Activated CD8-positive, alpha-beta T cell treated with anti-CD3 and anti-CD28 coated beads for 36 hours (primary cell): ENCODE results near the gene PLD1. TPM values are rescaled to one million over a fixed set of nuclear protein-coding genes. Genes with fewer than 3 reads are reported as not detected.

Experiments used
- ATAC-seq: fragments of 200-7000 bp; cut with Tn5 transposase; one replicate; pipeline ENCODE4 v1.10.0; 2021; ENCODE audit warnings: mild to moderate bottlenecking, moderate library complexity
- CTCF ChIA-PET: fragments of 350-600 bp; sonication (Branson Sonifier 250); formaldehyde crosslinking; loops from one replicate; lab custom pipeline; 2021; ENCODE audit warnings: antibody characterized with exemption; lab: Charles Lee
- POLR2A ChIA-PET: fragments of 350-600 bp; sonication (Branson Sonifier 250); formaldehyde crosslinking; loops from one replicate; lab custom pipeline; 2021; ENCODE audit warnings: antibody characterized with exemption; lab: Charles Lee
- DNase-seq: peaks from one replicate; pipeline ENCODE4 v3.0.0-alpha.2; 2020
- H3K27ac Mint-ChIP-seq: one replicate; pipeline ENCODE4 v1.8.0; 2021; ENCODE audit warnings: mild to moderate bottlenecking, mixed read lengths
- H3K27me3 Mint-ChIP-seq: one replicate; pipeline ENCODE4 v1.8.0; 2021; ENCODE audit warnings: mixed read lengths
- H3K36me3 Mint-ChIP-seq: one replicate; pipeline ENCODE4 v1.8.0; 2021; ENCODE audit warnings: low read depth, mixed read lengths
- H3K4me1 Mint-ChIP-seq: one replicate; pipeline ENCODE4 v1.8.0; 2021; ENCODE audit warnings: low read depth, mixed read lengths
- H3K4me3 Mint-ChIP-seq: one replicate; pipeline ENCODE4 v1.8.0; 2021; ENCODE audit warnings: mild to moderate bottlenecking, moderate library complexity, mixed read lengths
- H3K9me3 Mint-ChIP-seq: one replicate; pipeline ENCODE4 v1.8.0; 2021; ENCODE audit warnings: mixed read lengths
- intact Hi-C: fragments of 100-400 bp; cut with micrococcal nuclease; formaldehyde crosslinking; loops from one replicate; pipeline ENCODE4 v1.10.0; 2022
- total RNA-seq, 2 experiments: library from RNA; stranded (reverse); gene quantifications; one replicate each; pipeline ENCODE4 v1.2.3, GENCODE V29; 2021
- TF ChIP-seq, protein P1 (sequence below): fragments of 200-600 bp; IDR thresholded peaks from one replicate; pipeline ENCODE4 v1.8.0; 2022; ENCODE audit warnings: antibody characterized with exemption, mild to moderate bottlenecking

Gene PLD1
- total RNA-seq, 2 experiments from 2014 or later = 0.86 to 1.2 TPM

- no peaks in the 10 kb centered on the region for H3K27me3 Mint-ChIP-seq
- ChIA-PET POLR2A (no interaction called here), CTCF (no interaction called here)
- no peaks in the 10 kb centered on the region for H3K4me1 Mint-ChIP-seq
- intact Hi-C loops = no loop called here
- H3K36me3 Mint-ChIP-seq = no peaks in the 10 kb centered on the region
- H3K4me3 Mint-ChIP-seq = no peak overlapping the region
- TF ChIP-seq, protein P1, sequence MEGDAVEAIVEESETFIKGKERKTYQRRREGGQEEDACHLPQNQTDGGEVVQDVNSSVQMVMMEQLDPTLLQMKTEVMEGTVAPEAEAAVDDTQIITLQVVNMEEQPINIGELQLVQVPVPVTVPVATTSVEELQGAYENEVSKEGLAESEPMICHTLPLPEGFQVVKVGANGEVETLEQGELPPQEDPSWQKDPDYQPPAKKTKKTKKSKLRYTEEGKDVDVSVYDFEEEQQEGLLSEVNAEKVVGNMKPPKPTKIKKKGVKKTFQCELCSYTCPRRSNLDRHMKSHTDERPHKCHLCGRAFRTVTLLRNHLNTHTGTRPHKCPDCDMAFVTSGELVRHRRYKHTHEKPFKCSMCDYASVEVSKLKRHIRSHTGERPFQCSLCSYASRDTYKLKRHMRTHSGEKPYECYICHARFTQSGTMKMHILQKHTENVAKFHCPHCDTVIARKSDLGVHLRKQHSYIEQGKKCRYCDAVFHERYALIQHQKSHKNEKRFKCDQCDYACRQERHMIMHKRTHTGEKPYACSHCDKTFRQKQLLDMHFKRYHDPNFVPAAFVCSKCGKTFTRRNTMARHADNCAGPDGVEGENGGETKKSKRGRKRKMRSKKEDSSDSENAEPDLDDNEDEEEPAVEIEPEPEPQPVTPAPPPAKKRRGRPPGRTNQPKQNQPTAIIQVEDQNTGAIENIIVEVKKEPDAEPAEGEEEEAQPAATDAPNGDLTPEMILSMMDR = no peak
- ATAC-seq (no peak), DNase-seq (no peak)
- H3K9me3 Mint-ChIP-seq = no peaks in the 10 kb centered on the region
- H3K27ac Mint-ChIP-seq = no peak overlapping the region
Observed at GRCh38 chr3:171600030-171600429, 210.3 kb downstream of the PLD1 start.

GRCh38 chr3:171598990-171599389, 211.3 kb downstream of the PLD1 start:
- ChIA-PET POLR2A (interaction anchor here (0.6 kb wide), 1 partner anchor 720 kb away, joined by 3 read pairs; no protein-coding TSS in a partner anchor), CTCF (no interaction called here)
- ATAC-seq = no peak
- Mint-ChIP-seq H3K9me3 (no peaks in the 10 kb centered on the region), H3K27ac (no peak overlapping the region), H3K36me3 (no peaks in the 10 kb centered on the region), H3K4me3 (no peak overlapping the region), H3K27me3 (peaks cover 1% of the 10 kb centered on the region), H3K4me1 (no peaks in the 10 kb centered on the region)
- no peak for DNase-seq
- intact Hi-C loops = no loop called here
- TF ChIP-seq, protein P1 = no peak

- ChIA-PET CTCF (no interaction called here), POLR2A (no interaction called here)
- TF ChIP-seq, protein P1 = no peak
- no peak for DNase-seq
- intact Hi-C loops = no loop called here
- Mint-ChIP-seq H3K4me3 (no peak overlapping the region), H3K4me1 (no peaks in the 10 kb centered on the region), H3K27me3 (peaks cover 3% of the 10 kb centered on the region), H3K27ac (no peak overlapping the region), H3K9me3 (no peaks in the 10 kb centered on the region), H3K36me3 (no peaks in the 10 kb centered on the region)
- no peak for ATAC-seq
Observed at GRCh38 chr3:171592786-171593185, 217.5 kb downstream of the PLD1 start.

DNA sequence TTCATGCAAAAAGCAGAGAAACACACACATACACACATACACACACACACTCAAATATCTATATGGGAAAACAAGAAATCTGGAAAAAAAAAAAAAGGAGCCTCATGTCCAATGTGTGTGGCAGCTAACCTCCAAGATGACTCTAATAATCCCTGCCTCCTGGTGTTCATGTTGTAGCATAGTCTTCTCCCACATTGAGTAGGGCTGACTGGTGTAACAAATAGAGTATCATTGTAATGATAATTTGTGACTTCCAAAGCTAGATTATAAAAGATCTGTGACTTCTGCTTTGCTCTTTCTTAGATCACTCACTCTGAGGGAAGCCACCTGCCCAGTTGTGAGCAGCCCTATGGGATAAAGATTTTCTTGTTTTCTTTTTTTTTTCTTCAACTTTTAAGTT, 219.2 kb downstream of the PLD1 start:
- no peak for ATAC-seq
- H3K4me1 Mint-ChIP-seq = no peaks in the 10 kb centered on the region
- POLR2A ChIA-PET = no interaction called here
- no peak overlapping the region for H3K27ac Mint-ChIP-seq
- peaks cover 3% of the 10 kb centered on the region for H3K27me3 Mint-ChIP-seq
- CTCF ChIA-PET = no interaction called here
- H3K9me3 Mint-ChIP-seq = no peaks in the 10 kb centered on the region
- no peaks in the 10 kb centered on the region for H3K36me3 Mint-ChIP-seq
- TF ChIP-seq, protein P1 = no peak
- no peak for DNase-seq
- intact Hi-C loops = no loop called here
- no peak overlapping the region for H3K4me3 Mint-ChIP-seq

- H3K27ac Mint-ChIP-seq = no peak overlapping the region
- no peaks in the 10 kb centered on the region for H3K27me3 Mint-ChIP-seq
- no peaks in the 10 kb centered on the region for H3K9me3 Mint-ChIP-seq
- H3K4me3 Mint-ChIP-seq = no peak overlapping the region
- POLR2A ChIA-PET = no interaction called here
- intact Hi-C loops = no loop called here
- H3K4me1 Mint-ChIP-seq = no peaks in the 10 kb centered on the region
- CTCF ChIA-PET = interaction anchor here (0.7 kb wide), 1 partner anchor 809 kb away, joined by 4 read pairs; no protein-coding TSS in a partner anchor
- ATAC-seq (no peak), DNase-seq (no peak)
- no peaks in the 10 kb centered on the region for H3K36me3 Mint-ChIP-seq
- TF ChIP-seq, protein P1 = no peak
Observed at GRCh38 chr3:171586274-171586673, 224.0 kb downstream of the PLD1 start.
